GM12878 (cell line): ENCODE results near the gene MCHR1. TPM values are rescaled to one million over a fixed set of nuclear protein-coding genes. Genes with fewer than 3 reads are reported as not detected.

Source experiments
- ATF7 ChIP-seq: fragments of 450-650 bp; IDR thresholded peaks from 2 replicates; pipeline ENCODE4 v1.6.1; 2016; ENCODE audit warnings: low read depth, mild to moderate bottlenecking
- ESRRA ChIP-seq: IDR thresholded peaks from 2 replicates; pipeline ENCODE4 v1.6.1; 2012; ENCODE audit warnings: mild to moderate bottlenecking, low read length, improper control_type of control experiment
- GATAD2B ChIP-seq: fragments of 450-650 bp; conservative IDR thresholded peaks from 2 replicates; pipeline ENCODE4 v1.6.1; 2017; ENCODE audit warnings: low read depth, mild to moderate bottlenecking, moderate library complexity
- PAX8 ChIP-seq: fragments of 450-650 bp; IDR thresholded peaks from 2 replicates; pipeline ENCODE4 v1.6.1; 2017; ENCODE audit warnings: mild to moderate bottlenecking, moderate library complexity
- RAD51 ChIP-seq: fragments of 450-650 bp; IDR thresholded peaks from 2 replicates; pipeline ENCODE4 v1.6.1; 2016; ENCODE audit warnings: moderate library complexity, mild to moderate bottlenecking, inconsistent platforms
- polyA plus RNA-seq, 11 experiments: library from polyadenylated mRNA; depleted of rRNA in 4 of 11; unstranded in 6 of 11; stranded (reverse) in 5 of 11; fragments of >200 nt; fragmentation: Nextera tagmentation in 4 of 11; fragmentation: Illumina TruSeq in 1 of 11; extraction: Ambion mirVana in 4 of 11; extraction: Trizol in 1 of 11; gene quantifications; 1 replicate in 1 of 11; 2 replicates in 10 of 11; pipeline versions ENCODE4 v1.2.1 to v1.2.3, GENCODE V29; 2011 to 2016; ENCODE audit warnings: inconsistent platforms in 2 of 11, missing spikeins in 2 of 11, low read depth in 1 of 11
- total RNA-seq, 4 experiments: library from RNA; depleted of rRNA in 3 of 4; stranded (reverse); fragments of >200 nt in 3 of 4; fragmentation: Illumina TruSeq in 1 of 4; extraction: Trizol in 1 of 4; gene quantifications; 2 replicates each; pipeline versions ENCODE4 v1.2.1 to v1.2.3, GENCODE V29; 2013 to 2021
- TF ChIP-seq, protein P1 (sequence below): fragments of 450-650 bp; IDR thresholded peaks from 2 replicates; pipeline ENCODE4 v1.6.1; 2017; ENCODE audit warnings: antibody characterized with exemption, mild to moderate bottlenecking, moderate library complexity
- TF ChIP-seq, protein P2 (sequence below), 3 experiments: IDR thresholded peaks in 2 of 3; conservative IDR thresholded peaks in 1 of 3; 2 replicates each; pipeline ENCODE4 v1.5.1; 2011; ENCODE audit warnings: low read depth in 3 of 3, low read length in 3 of 3, mild to moderate bottlenecking in 3 of 3, control low read depth in 2 of 3, moderate library complexity in 2 of 3, inconsistent platforms in 1 of 3, mixed read lengths in 1 of 3; ENCODE audit not compliant: control insufficient read depth in 2 of 3, insufficient read depth in 1 of 3; ENCODE audit errors: extremely low read depth in 1 of 3

MCHR1 gene
- total and polyA plus RNA-seq, 10 of the 15 experiments (the other 5 are each of a cell fraction or from before 2014, with no cell fraction given): not detected

GRCh38 chr22:40636380-40637182 lies 42.7 kb upstream of the MCHR1 start, which contains the start of gene MRTFA (continued):
- TF ChIP-seq, protein P1, sequence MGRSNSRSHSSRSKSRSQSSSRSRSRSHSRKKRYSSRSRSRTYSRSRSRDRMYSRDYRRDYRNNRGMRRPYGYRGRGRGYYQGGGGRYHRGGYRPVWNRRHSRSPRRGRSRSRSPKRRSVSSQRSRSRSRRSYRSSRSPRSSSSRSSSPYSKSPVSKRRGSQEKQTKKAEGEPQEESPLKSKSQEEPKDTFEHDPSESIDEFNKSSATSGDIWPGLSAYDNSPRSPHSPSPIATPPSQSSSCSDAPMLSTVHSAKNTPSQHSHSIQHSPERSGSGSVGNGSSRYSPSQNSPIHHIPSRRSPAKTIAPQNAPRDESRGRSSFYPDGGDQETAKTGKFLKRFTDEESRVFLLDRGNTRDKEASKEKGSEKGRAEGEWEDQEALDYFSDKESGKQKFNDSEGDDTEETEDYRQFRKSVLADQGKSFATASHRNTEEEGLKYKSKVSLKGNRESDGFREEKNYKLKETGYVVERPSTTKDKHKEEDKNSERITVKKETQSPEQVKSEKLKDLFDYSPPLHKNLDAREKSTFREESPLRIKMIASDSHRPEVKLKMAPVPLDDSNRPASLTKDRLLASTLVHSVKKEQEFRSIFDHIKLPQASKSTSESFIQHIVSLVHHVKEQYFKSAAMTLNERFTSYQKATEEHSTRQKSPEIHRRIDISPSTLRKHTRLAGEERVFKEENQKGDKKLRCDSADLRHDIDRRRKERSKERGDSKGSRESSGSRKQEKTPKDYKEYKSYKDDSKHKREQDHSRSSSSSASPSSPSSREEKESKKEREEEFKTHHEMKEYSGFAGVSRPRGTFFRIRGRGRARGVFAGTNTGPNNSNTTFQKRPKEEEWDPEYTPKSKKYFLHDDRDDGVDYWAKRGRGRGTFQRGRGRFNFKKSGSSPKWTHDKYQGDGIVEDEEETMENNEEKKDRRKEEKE: no peak
- TF ChIP-seq ATF7 (peak; percentile 99), ESRRA (no peak), PAX8 (no peak), RAD51 (no peak), GATAD2B (peak; percentile 94)
- TF ChIP-seq, protein P2, sequence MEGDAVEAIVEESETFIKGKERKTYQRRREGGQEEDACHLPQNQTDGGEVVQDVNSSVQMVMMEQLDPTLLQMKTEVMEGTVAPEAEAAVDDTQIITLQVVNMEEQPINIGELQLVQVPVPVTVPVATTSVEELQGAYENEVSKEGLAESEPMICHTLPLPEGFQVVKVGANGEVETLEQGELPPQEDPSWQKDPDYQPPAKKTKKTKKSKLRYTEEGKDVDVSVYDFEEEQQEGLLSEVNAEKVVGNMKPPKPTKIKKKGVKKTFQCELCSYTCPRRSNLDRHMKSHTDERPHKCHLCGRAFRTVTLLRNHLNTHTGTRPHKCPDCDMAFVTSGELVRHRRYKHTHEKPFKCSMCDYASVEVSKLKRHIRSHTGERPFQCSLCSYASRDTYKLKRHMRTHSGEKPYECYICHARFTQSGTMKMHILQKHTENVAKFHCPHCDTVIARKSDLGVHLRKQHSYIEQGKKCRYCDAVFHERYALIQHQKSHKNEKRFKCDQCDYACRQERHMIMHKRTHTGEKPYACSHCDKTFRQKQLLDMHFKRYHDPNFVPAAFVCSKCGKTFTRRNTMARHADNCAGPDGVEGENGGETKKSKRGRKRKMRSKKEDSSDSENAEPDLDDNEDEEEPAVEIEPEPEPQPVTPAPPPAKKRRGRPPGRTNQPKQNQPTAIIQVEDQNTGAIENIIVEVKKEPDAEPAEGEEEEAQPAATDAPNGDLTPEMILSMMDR (IDR thresholded peaks at IDR 0.05 in 2 of 3, conservative IDR thresholded peaks at IDR 0.05 in 1 of 3; ENCODE audit: control insufficient read depth in 2 of 3, extremely low read depth in 1 of 3, insufficient read depth in 1 of 3, low read depth in 3 of 3, low read length in 3 of 3): 0 out of 6 replicates have a peak, but pooled peaks of 1 of the 3 experiments have one; percentile 0
